Progenitor cell of endocrine pancreas (in vitro differentiated cells): ENCODE measurements around the gene DDX24. TPM values are rescaled to one million over a fixed set of nuclear protein-coding genes. Genes with fewer than 3 reads are reported as not detected.

Experiments used
- DNase-seq: peaks from one replicate; pipeline ENCODE4 v3.0.0; 2021; ENCODE audit warnings: low spot score; ENCODE audit not compliant: unreplicated experiment
- H3K27ac Mint-ChIP-seq: 2 replicates; pipeline ENCODE4 v1.8.0; 2021; ENCODE audit warnings: mild to moderate bottlenecking, moderate library complexity, mixed read lengths
- H3K27me3 Mint-ChIP-seq: 2 replicates; pipeline ENCODE4 v1.8.0; 2021; ENCODE audit warnings: mixed read lengths
- H3K36me3 Mint-ChIP-seq: 2 replicates; pipeline ENCODE4 v1.8.0; 2022; ENCODE audit warnings: mixed read lengths; ENCODE audit not compliant: insufficient read depth
- H3K4me1 Mint-ChIP-seq: 2 replicates; pipeline ENCODE4 v1.8.0; 2021; ENCODE audit warnings: low read depth, mixed read lengths
- H3K4me3 Mint-ChIP-seq: 2 replicates; pipeline ENCODE4 v1.8.0; 2021; ENCODE audit warnings: low read depth, mild to moderate bottlenecking, moderate library complexity, mixed read lengths
- H3K9me3 Mint-ChIP-seq: 2 replicates; pipeline ENCODE4 v1.8.0; 2021; ENCODE audit warnings: low read depth, mixed read lengths
- total RNA-seq: library from RNA; stranded (reverse); gene quantifications from 2 replicates; pipeline ENCODE4 v1.2.1, GENCODE V29; 2021
- TF ChIP-seq, protein P1 (sequence below): fragments of 200-600 bp; sonication (generic); IDR thresholded peaks from one replicate; pipeline ENCODE4 v1.5.0; 2021; ENCODE audit warnings: antibody characterized with exemption, mild to moderate bottlenecking; ENCODE audit not compliant: unreplicated experiment

DDX24 gene
- total RNA-seq, 1 donor from 2014 or later, result 139 TPM

DNA sequence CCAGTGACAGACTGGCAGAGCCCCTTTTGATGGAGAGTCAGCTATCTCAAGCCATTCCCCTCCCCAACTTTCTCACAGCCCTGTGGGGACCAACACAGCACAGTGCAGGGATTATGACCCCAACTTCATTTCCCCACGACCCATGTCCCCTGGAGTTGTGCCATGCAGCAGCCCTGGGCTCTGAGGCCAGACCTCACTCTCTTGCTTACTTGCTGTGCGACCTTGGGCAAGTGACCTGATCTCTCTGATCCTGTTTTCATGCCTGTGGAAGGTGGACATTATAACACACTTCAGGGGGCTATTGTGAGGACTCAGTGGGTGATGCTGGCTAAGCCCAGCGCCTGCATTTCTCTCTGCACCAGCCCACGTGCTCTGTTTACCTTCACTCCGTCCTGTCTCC, 40.8 kb downstream of the DDX24 start:
- no peaks in the 10 kb centered on the region for H3K4me1 Mint-ChIP-seq
- H3K9me3 Mint-ChIP-seq, result no peaks in the 10 kb centered on the region
- TF ChIP-seq, protein P1, sequence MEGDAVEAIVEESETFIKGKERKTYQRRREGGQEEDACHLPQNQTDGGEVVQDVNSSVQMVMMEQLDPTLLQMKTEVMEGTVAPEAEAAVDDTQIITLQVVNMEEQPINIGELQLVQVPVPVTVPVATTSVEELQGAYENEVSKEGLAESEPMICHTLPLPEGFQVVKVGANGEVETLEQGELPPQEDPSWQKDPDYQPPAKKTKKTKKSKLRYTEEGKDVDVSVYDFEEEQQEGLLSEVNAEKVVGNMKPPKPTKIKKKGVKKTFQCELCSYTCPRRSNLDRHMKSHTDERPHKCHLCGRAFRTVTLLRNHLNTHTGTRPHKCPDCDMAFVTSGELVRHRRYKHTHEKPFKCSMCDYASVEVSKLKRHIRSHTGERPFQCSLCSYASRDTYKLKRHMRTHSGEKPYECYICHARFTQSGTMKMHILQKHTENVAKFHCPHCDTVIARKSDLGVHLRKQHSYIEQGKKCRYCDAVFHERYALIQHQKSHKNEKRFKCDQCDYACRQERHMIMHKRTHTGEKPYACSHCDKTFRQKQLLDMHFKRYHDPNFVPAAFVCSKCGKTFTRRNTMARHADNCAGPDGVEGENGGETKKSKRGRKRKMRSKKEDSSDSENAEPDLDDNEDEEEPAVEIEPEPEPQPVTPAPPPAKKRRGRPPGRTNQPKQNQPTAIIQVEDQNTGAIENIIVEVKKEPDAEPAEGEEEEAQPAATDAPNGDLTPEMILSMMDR, result no peak
- H3K36me3 Mint-ChIP-seq, result peaks cover 6% of the 10 kb centered on the region
- DNase-seq, result no peak
- H3K4me3 Mint-ChIP-seq, result no peak overlapping the region
- H3K27ac Mint-ChIP-seq, result no peak overlapping the region
- H3K27me3 Mint-ChIP-seq, result no peaks in the 10 kb centered on the region

DNA sequence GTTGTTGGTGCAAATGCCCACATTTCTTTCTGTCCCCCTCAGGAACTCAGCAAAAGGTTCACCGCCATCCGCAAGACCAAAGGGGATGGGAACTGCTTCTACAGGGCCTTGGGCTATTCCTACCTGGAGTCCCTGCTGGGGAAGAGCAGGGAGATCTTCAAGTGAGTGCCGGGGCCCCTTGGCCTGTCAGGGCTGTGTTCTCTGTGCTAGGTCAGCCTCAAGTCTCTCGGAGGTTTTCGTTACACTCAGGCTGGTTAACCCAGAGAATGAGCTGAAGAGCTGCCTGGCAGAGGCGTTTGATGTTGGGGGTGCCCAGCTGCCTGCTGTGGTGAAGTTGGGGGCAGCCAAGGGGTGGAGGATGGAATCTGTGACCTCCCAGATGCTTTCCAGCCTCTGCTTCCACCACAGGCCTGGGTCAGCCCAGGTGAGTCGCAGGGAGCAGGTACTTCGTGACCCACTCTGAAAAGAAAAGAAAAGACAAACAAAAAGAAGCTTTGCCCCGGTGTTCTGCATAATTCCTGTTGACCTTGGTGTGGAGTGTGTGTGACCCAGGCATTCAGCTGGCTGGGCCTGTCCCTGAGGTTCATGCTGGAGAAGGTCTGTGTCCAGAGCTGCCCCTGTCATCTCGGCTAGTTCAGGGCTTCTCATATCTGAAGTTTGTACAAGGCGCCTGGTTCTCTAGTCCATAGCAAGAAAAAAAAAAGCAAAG, 41.9 kb downstream of the DDX24 start:
- Mint-ChIP-seq H3K9me3 (no peaks in the 10 kb centered on the region), H3K4me1 (no peaks in the 10 kb centered on the region)

DNA sequence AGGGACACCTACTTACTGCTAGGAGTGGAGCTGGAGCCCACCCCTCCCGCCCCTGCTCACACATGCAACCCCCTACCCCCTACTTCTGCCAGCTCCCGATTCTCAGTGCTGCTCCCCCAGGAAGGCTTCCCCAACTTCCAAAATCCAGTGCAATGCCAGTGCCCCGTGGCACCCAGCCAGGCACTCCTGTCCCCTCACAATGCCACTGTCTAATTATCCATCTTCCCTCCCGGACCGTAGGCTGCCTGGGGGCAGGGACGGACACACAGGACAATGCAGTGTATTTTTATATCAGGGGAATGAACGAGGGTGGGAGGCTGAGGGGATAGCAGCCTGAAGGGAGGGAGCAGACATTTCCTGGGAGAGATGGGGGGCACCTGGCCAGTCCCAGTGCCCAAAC, 42.5 kb downstream of the DDX24 start:
- H3K9me3 Mint-ChIP-seq, result no peaks in the 10 kb centered on the region
- no peak overlapping the region for H3K4me3 Mint-ChIP-seq
- H3K27me3 Mint-ChIP-seq, result no peaks in the 10 kb centered on the region
- H3K4me1 Mint-ChIP-seq, result no peaks in the 10 kb centered on the region
- no peak overlapping the region for H3K27ac Mint-ChIP-seq
- no peak for DNase-seq
- H3K36me3 Mint-ChIP-seq, result peaks cover 11% of the 10 kb centered on the region
- TF ChIP-seq, protein P1, result no peak

More for the DNA sequence above, 41.9 kb downstream of the DDX24 start:
- Mint-ChIP-seq H3K27me3 (no peaks in the 10 kb centered on the region), H3K4me3 (no peak overlapping the region), H3K36me3 (peaks cover 6% of the 10 kb centered on the region), H3K27ac (peak overlapping the region; percentile 86)
- no peak for DNase-seq
- TF ChIP-seq, protein P1, result no peak

DNA sequence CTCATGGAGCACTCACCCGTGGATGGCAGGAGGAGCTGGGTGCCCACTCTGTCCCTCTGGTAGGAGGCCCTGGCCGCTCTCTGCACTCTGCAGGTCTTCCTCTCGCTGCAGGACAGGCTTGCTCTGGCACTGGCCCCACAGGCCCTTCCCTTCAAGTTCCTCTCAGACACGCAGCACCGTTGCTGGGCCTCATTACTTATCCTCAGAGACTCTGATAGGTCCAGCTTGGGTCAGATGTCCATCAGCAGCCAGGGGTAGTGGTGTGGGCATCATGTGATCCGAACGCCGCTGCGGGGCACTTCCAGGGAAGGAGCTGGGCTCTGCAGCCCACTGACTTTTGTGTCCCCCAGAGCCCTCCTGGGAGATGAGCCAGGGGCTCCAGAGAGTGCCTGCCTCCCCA, 43.0 kb downstream of the DDX24 start:
- no peak for DNase-seq
- Mint-ChIP-seq H3K4me3 (no peak overlapping the region), H3K36me3 (peaks cover 14% of the 10 kb centered on the region), H3K9me3 (no peaks in the 10 kb centered on the region), H3K27me3 (no peaks in the 10 kb centered on the region), H3K4me1 (no peaks in the 10 kb centered on the region), H3K27ac (no peak overlapping the region)
- TF ChIP-seq, protein P1, result no peak

DNA sequence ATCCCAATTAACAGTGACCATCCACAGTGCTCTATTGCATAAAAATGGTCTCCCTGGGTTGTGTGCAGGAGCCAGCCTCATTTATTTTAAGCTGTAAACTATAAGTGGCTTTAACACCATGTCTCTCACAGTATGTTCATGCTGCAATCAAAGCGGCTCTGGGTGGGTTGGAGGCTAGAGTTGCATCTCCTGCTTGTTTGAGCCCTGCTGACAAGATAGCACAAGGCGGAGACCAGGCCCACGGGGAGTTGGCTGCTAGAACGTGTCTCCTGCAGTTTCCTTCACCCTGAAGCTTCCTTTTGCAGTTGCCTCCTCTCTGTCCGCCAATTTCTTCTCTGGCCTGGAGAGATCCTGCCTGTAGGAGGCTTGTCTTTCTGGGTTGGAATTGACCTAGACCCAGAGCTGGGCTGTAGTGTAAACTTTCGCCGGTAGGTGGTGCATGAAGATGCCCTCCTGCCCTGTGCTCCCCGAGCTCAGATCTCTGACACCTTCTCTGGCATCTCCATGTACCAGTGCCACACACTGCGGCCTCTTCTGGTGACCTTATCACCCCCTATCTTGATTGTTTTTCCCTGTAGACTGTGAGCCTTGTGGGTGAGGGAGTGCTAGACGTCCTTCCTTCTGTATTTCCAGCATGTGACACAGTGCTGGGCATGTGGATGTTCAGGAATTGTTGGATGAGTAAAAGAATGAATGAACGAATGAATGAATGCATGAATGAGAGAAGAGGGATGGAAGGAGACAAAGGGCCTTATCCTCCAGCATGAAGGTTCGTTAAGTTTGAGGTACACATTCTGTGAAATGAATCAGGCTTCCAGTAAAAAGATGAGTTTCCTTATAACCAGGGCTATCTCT, 44.5 kb downstream of the DDX24 start:
- no peaks in the 10 kb centered on the region for H3K27me3 Mint-ChIP-seq
- peak overlapping the region; percentile 18 for H3K27ac Mint-ChIP-seq
- H3K4me1 Mint-ChIP-seq, result no peaks in the 10 kb centered on the region
- peaks cover 11% of the 10 kb centered on the region for H3K36me3 Mint-ChIP-seq
- H3K4me3 Mint-ChIP-seq, result no peak overlapping the region
- peak; percentile 56 for DNase-seq
- TF ChIP-seq, protein P1, result peak; percentile 78
- no peaks in the 10 kb centered on the region for H3K9me3 Mint-ChIP-seq
